GM21619 (cell line): ENCODE data around the gene IL12RB1.
"Not testable (repeated sequence)": the region's sequence is repeated elsewhere in the genome, so short reads cannot be mapped to it uniquely, and the experiment has no call there.

Source experiments
- ATAC-seq: cut with Tn5 transposase; IDR thresholded peaks from one replicate; pipeline ENCODE4 v1.9.1; 2021; ENCODE audit not compliant: unreplicated experiment

IL12RB1 gene

DNA sequence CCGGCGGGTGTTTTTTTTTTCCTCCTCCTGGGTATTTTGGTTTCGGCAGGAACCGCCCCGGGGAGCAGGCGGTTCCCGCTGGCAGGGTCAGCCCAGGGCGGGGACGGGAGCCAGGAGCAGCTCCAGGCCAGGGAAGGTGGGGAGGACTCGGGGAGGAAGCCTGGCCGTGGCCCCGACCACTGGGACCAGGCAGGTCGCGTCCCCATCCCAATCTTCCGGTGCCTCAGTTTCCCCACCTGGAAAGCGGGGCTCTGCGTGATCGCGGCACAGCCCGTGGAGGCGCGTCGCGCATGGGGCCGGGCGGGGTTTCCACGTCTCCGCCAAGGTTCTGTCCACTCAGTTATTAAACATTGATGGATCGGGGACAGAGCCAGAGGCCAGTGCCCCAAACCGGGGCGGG lies 34.8 kb downstream of the IL12RB1 start:
- ATAC-seq: no peak

GRCh38 chr19:18049385-18049784 lies 37.3 kb downstream of the IL12RB1 start:
- no peak for ATAC-seq

GRCh38 chr19:18046059-18046718 lies 40.5 kb downstream of the IL12RB1 start:
- ATAC-seq: no peak

- ATAC-seq: peak; percentile 16
Observed at GRCh38 chr19:18045307-18046050, 41.3 kb downstream of the IL12RB1 start.

GRCh38 chr19:18044825-18045304 lies 41.9 kb downstream of the IL12RB1 start:
- ATAC-seq: peak; percentile 84

DNA sequence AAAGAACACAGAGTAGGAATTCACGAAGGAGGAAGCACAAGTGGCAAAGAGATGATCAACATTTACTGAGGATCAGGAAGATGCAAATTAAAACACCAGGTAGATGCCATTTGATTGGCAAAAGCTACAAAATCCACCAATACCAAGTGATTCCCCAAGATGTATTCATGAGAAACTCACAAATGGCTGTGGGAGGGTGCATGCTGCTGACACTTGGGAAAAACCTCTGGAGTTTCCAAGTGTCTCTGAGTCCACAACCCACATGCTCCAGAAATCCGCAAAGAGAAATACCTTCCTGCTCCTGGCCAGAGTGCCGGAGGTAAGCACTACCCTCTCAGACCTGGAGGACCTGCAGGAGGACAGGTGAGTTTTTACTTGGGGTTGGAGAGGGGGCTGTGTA lies 43.1 kb downstream of the IL12RB1 start:
- ATAC-seq: no peak

GRCh38 chr19:18041054-18041453 lies 45.7 kb downstream of the IL12RB1 start:
- ATAC-seq: no peak

GRCh38 chr19:18032102-18032501 lies 54.6 kb downstream of the IL12RB1 start:
- not testable (repeated sequence) for ATAC-seq

DNA sequence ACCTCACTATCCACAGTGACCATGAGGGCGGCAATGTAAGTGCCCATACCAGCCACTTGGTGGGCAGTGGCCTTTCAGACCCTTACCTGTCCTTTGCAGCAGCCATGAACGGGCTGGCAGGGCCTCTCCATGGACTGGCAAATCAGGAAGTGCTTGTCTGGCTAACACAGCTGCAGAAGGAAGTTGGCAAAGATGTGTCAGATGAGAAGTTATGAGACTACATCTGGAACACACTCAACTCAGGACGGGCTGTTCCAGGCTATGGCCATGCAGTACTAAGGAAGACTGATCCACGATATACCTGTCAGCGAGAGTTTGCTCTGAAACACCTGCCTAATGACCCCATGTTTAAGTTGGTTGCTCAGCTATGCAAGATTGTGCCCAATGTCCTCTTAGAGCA lies 55.3 kb downstream of the IL12RB1 start:
- not testable (repeated sequence) for ATAC-seq

- ATAC-seq: no peak
Observed at GRCh38 chr19:18029617-18030338, 57.0 kb downstream of the IL12RB1 start.

DNA sequence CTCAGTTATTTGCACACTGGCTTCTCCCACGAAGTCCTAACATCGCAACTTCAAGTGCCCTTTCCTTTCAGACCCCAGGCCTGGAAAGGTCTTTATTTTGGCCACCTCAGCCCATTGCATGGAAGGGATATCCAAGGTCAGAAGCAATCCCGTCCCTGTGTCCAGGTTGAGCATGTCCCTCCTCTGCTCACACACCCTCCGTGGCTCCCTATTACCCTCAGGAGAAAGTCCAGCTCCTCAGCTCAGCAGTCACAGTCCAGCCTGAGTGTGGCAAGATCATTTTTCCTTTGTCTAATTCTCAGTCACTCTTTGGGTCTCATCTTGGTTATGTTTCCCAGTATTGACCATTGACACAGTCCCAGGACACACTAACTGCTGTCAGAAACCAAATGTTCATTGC lies 59.6 kb downstream of the IL12RB1 start:
- no peak for ATAC-seq

- ATAC-seq: no peak
Observed at GRCh38 chr19:18023622-18024251, 63.0 kb downstream of the IL12RB1 start.

- no peak for ATAC-seq
Observed at GRCh38 chr19:18021121-18021755, 65.5 kb downstream of the IL12RB1 start.

DNA sequence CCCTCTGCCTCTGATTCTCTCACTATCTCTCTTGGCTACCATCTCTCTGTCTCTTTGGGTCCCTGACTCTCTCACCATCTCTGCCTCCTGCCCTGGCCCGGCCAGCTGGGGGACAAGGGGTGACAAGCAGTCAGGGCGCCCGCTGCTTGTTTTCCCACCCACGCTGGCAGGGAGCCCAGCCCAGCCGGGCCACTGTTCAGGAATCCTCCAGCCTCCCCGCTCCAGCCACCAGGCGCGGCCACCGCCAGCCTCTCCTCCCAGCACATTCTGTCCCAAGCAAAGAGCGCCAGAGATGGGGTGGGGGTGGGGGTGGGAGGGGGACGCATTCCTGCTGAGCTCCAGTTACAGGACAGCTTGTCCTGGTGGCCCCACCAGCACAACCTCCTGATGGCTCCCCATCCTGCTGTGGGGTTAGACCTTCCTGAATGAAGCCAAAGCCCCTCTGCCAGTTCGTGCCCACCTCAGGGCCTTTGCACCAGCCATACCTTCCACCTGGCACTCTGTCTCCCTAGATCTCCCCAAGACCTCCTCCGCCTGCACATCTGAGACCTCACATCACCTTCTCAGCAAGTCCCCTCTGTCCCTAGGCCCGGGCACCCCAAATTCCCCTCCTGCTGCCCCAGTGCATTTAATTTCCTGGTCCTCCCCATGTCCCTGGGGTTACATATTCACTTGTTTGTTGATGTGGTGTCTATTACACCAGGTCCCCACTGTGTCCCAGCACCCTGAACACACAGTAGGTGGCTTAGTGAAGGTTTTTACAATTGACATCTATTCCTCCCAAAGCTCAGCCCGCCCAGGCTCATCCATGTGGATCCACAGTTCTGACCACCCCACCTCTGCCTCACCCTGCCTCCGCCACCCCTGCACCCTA lies 66.3 kb downstream of the IL12RB1 start:
- ATAC-seq: no peak

GRCh38 chr19:18017275-18018083 lies 69.3 kb downstream of the IL12RB1 start:
- no peak for ATAC-seq

DNA sequence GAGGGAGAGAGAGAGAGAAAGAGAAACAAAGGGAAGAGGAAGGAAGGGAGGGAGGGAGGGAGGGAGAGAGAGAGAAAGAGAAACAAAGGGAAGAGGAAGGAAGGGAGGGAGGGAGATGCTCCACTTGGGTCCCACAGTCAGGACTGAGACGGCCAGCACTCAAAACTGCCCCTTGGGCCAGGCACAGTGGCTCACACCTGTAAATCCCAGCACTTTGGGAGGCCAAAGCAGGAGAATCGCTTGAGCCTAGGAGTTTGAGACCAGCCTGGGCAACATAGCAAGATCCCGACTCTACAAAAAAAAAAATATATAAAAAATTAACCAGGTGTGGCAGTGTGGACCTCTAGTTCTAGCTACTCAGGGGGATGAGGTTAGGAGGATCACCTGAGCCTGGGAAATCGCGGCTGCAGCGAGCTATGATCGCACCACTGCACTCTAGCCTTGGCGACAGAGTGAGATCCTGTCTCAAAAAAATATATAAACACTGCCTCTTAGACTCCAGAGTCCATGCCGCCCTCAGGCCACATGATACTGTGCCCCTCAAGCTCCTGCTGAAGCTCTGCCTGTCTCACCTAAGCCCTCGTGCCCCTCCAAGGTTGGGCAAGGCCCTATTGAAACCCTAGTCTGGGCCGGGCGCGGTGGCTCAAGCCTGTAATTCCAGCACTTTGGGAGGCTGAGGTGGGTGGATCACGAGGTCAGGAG lies 70.4 kb downstream of the IL12RB1 start:
- ATAC-seq: no peak

- ATAC-seq: no peak
Observed at GRCh38 chr19:18014197-18014596, 72.5 kb downstream of the IL12RB1 start.
